ENCODE results near the gene KLK7. TPM values are rescaled to one million over a fixed set of nuclear protein-coding genes. Genes with fewer than 3 reads are reported as not detected.

KLK7 gene
- total RNA-seq, 4 donors from 2014 or later, result 0.34 to 0.89 TPM; not detected in 2

DNA sequence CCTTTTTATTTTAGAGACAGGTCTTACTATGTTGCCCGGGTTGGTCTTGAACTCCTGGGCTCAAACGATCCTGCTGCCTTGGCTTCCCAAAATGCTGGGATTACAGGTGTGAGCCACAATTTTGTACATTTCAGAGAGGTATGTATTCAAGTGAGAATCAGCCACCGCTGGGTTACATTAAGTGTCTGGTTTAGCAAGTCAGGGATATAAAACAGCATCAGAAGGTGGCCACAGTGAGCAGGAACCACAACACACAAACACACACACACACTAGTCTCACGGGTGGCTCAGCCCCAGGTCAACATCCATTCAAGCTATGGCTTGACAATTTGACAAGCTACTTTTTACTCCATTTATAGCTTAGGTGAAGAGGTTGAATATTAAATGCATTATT is 51.0 kb downstream of the KLK7 start:
- H3K36me3 ChIP-seq, result no peaks in the 10 kb centered on the region
- TF ChIP-seq, protein P1, sequence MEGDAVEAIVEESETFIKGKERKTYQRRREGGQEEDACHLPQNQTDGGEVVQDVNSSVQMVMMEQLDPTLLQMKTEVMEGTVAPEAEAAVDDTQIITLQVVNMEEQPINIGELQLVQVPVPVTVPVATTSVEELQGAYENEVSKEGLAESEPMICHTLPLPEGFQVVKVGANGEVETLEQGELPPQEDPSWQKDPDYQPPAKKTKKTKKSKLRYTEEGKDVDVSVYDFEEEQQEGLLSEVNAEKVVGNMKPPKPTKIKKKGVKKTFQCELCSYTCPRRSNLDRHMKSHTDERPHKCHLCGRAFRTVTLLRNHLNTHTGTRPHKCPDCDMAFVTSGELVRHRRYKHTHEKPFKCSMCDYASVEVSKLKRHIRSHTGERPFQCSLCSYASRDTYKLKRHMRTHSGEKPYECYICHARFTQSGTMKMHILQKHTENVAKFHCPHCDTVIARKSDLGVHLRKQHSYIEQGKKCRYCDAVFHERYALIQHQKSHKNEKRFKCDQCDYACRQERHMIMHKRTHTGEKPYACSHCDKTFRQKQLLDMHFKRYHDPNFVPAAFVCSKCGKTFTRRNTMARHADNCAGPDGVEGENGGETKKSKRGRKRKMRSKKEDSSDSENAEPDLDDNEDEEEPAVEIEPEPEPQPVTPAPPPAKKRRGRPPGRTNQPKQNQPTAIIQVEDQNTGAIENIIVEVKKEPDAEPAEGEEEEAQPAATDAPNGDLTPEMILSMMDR (IDR thresholded peaks at IDR 0.05), result no peak
- no peak for TF ChIP-seq POLR2A (IDR thresholded peaks at IDR 0.05)
- 70 to 75% methylated on average over 4 of the region's 4 CpGs for WGBS, 2 donors
- no peaks in the 10 kb centered on the region for H3K9me3 ChIP-seq
- peaks cover 0 to 3% of the 10 kb centered on the region in 2 donors for H3K4me1 ChIP-seq
- H3K27me3 ChIP-seq, result no peaks in the 10 kb centered on the region
- no peak for DNase-seq
- no peak overlapping the region for H3K4me3 ChIP-seq (replicated peaks in 1 of 3)
- intact Hi-C loops (cut with DNase I), result no loop called here
- H3K27ac ChIP-seq, result no peak overlapping the region

DNA sequence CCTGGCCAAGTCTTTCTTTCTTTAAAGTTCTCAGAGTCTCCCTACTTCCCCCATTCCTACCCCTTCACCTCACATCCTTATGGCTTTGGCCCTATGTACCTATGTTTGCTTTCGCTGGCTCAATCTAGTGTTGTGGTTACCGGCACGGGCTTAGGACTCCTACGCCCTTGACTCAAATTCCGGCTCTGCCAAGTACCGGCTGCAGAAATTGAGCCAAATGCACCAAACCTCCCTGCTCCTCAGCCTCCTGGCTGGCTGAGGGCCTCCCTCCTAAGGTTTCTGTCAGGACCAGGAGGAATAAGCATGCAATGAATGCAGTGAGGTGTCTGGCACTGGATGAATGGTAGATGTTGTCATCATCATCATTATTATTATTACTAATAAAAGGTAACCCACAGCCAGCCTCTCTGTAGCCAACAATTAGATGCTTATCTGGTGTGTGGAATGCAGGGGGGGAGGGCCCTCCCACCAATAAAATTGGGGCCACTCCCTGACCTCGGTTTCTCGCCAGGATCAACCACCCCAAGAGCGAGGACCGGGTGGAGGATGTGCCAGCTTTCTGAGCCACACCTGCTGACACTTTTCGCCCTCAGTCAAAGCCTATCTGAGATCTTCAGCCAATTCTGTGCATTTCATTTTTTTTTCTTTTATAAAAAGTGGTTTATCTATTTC is 51.6 kb downstream of the KLK7 start:
- Histone ChIP-seq H3K27me3 (no peaks in the 10 kb centered on the region), H3K9me3 (no peaks in the 10 kb centered on the region), H3K36me3 (no peaks in the 10 kb centered on the region), H3K4me3 (replicated peaks in 1 of 3) (no peak overlapping the region), H3K27ac (no peak overlapping the region), H3K4me1 (peaks cover 0 to 3% of the 10 kb centered on the region in 2 donors)
- TF ChIP-seq POLR2A (IDR thresholded peaks at IDR 0.05), result no peak
- TF ChIP-seq, protein P1 (IDR thresholded peaks at IDR 0.05), result no peak
- intact Hi-C loops (cut with DNase I), result no loop called here
- DNase-seq, result no peak
- WGBS, 2 donors, result 78 to 84% methylated on average over 11 of the region's 11 CpGs

DNA sequence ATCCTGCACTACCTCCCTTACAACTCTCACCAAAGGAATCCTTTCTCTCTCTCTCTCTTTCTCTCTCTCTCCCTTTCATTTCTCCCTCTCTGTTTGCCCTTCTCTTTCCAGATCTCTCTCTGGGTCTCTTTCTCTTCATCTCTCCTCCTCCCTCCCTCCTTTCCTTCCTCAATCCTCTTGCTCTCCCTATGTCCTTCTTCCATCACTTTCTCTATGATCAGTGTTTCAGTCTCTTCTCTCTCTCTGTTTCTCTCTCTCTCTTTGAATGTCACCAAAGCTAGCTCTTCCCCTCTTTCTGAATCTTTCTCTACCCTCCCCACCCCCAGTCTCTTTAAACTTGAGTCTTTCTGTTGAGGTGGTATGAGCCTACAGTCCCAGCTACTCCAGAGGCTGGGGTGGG is 52.7 kb downstream of the KLK7 start:
- no peak overlapping the region for H3K4me3 ChIP-seq (replicated peaks in 1 of 3)
- H3K27ac ChIP-seq, result no peak overlapping the region
- H3K36me3 ChIP-seq, result no peaks in the 10 kb centered on the region
- no peak for DNase-seq
- no peaks in the 10 kb centered on the region for H3K9me3 ChIP-seq
- intact Hi-C loops (cut with DNase I), result no loop called here
- no peaks in the 10 kb centered on the region for H3K27me3 ChIP-seq
- TF ChIP-seq POLR2A (IDR thresholded peaks at IDR 0.05), result no peak
- TF ChIP-seq, protein P1 (IDR thresholded peaks at IDR 0.05), result no peak
- H3K4me1 ChIP-seq, result peaks cover 0 to 3% of the 10 kb centered on the region in 2 donors

DNA sequence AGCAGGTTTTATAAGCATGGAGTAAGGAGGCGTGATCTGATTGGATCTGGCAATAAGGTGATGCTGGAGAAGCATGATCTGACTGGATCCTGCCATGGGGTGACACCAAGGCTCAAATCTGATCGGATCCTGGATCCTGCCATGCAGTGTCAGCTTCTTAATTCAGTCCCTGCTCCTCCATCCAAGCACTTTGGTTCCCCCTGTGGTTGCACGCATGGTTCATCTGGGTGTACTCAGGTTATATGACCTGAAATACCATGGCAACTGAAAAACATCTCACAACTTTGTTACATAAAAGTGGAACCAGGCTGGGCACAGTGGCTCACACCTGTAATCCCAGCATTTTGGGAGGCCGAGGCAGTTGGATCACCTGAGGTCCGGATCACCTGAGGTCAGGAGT is 54.9 kb downstream of the KLK7 start:
- Histone ChIP-seq H3K27me3 (no peaks in the 10 kb centered on the region), H3K9me3 (no peaks in the 10 kb centered on the region), H3K27ac (no peak overlapping the region), H3K4me1 (peaks cover 0 to 3% of the 10 kb centered on the region in 2 donors), H3K4me3 (replicated peaks in 1 of 3) (no peak overlapping the region), H3K36me3 (no peaks in the 10 kb centered on the region)
- intact Hi-C loops (cut with DNase I), result no loop called here
- 72 to 81% methylated on average over 5 of the region's 5 CpGs for WGBS, 2 donors
- TF ChIP-seq POLR2A (IDR thresholded peaks at IDR 0.05), result no peak
- TF ChIP-seq, protein P1 (IDR thresholded peaks at IDR 0.05), result no peak
- DNase-seq, result no peak

Other genes starting within 250 kb of the KLK7 start
- not detected for gene GPR32, start 213.5 kb downstream of the KLK7 start, total RNA-seq
- gene ACP4, start 193.5 kb downstream of the KLK7 start, total RNA-seq, result not detected
- gene KLK1, start 160.1 kb downstream of the KLK7 start, total RNA-seq, result 1 to 10 TPM in 2 of 4 donors, under 1 TPM in 1, not detected in 1; 0.67 to 6.6 (median 6.1) TPM
- 1 to 10 TPM in 2 of 4 donors, under 1 TPM in 1, not detected in 1; 0.81 to 2.8 (median 1.8) TPM for gene KLK15, start 150.3 kb downstream of the KLK7 start, total RNA-seq
- 1 to 10 TPM in 1 of 4 donors, under 1 TPM in 1, not detected in 2; 0.54 to 1.3 TPM for gene KLK3, start 129.0 kb downstream of the KLK7 start, total RNA-seq
- gene KLK2, start 110.5 kb downstream of the KLK7 start, total RNA-seq, result 10 to 100 TPM in 1 of 4 donors, 1 to 10 TPM in 3; 2.8 to 11.0 (median 5.0) TPM
- 1 to 10 TPM in 3 of 4 donors, not detected in 1; 1.1 to 3.1 (median 1.9) TPM for gene KLK4, start 72.5 kb downstream of the KLK7 start, total RNA-seq
- gene KLK5, start 30.9 kb downstream of the KLK7 start, total RNA-seq, result under 1 TPM in 1 of 4 donors, not detected in 3; 0.44 TPM
- gene KLK6, start 14.3 kb downstream of the KLK7 start, total RNA-seq, result not detected
- under 1 TPM in 1 of 4 donors, not detected in 3; 0.78 TPM for gene KLK8, start 17.7 kb upstream of the KLK7 start, total RNA-seq
- gene KLK10, start 35.8 kb upstream of the KLK7 start, total RNA-seq, result under 1 TPM in 1 of 4 donors, not detected in 3; 0.63 TPM
- under 1 TPM in 2 of 4 donors, not detected in 2; 0.40 to 0.93 TPM for gene KLK11, start 42.7 kb upstream of the KLK7 start, total RNA-seq
- gene KLK12, start 51.1 kb upstream of the KLK7 start, total RNA-seq, result not detected
- under 1 TPM in 2 of 4 donors, not detected in 2; 0.22 to 0.73 TPM for gene KLK13, start 81.2 kb upstream of the KLK7 start, total RNA-seq
- gene KLK14, start 99.0 kb upstream of the KLK7 start, total RNA-seq, result not detected
- gene CTU1, start 124.5 kb upstream of the KLK7 start, total RNA-seq, result 10 to 100 TPM in 2 of 4 donors, 1 to 10 TPM in 2; 7.5 to 13.6 (median 9.3) TPM
- gene SIGLEC9, start 141.0 kb upstream of the KLK7 start, total RNA-seq, result 1 to 10 TPM; 1.2 to 3.1 (median 1.9) TPM
- gene SIGLEC7, start 158.4 kb upstream of the KLK7 start, total RNA-seq, result 1 to 10 TPM in 1 of 4 donors, under 1 TPM in 1, not detected in 2; 0.54 to 1.0 TPM
- gene CD33, start 241.2 kb upstream of the KLK7 start, total RNA-seq, result 1 to 10 TPM in 3 of 4 donors, under 1 TPM in 1; 0.54 to 4.0 (median 1.8) TPM

All from thyroid gland (tissue), 4 donors.